Smooth muscle cell (in vitro differentiated cells): Measurements from ENCODE around the gene MUC2. TPM values are rescaled to one million over a fixed set of nuclear protein-coding genes. Genes with fewer than 3 reads are reported as not detected.
"Not testable (repeated sequence)": the region's sequence is repeated elsewhere in the genome, so short reads cannot be mapped to it uniquely, and the experiment has no call there.

Source experiments
- DNase-seq: peaks from one replicate; lab custom pipeline; 2025; ENCODE audit not compliant: unreplicated experiment; lab: John Stamatoyannopoulos, UW
- H2AFZ ChIP-seq: fragments of 200-600 bp; sonication (generic); 2 replicates; pipeline ENCODE4 v1.6.0; 2016; ENCODE audit warnings: antibody characterized with exemption, low read depth, mild to moderate bottlenecking
- H3F3A ChIP-seq: fragments of 200-600 bp; sonication (generic); 2 replicates; pipeline ENCODE4 v1.6.0; 2017; ENCODE audit warnings: antibody characterized with exemption, low read depth
- H3K27ac ChIP-seq: fragments of 200-600 bp; sonication (generic); 2 replicates; pipeline ENCODE4 v1.5.1; 2016; ENCODE audit warnings: low read depth, mild to moderate bottlenecking
- H3K27me3 ChIP-seq: fragments of 200-600 bp; sonication (generic); 2 replicates; pipeline ENCODE4 v1.6.1; 2016; ENCODE audit warnings: low read depth, mild to moderate bottlenecking
- H3K36me3 ChIP-seq: fragments of 200-600 bp; sonication (generic); 2 replicates; pipeline ENCODE4 v1.5.1; 2016; ENCODE audit warnings: low read depth
- H3K4me1 ChIP-seq: fragments of 200-600 bp; sonication (generic); 2 replicates; pipeline ENCODE4 v1.5.1; 2016; ENCODE audit warnings: low read depth
- H3K4me2 ChIP-seq: fragments of 200-600 bp; sonication (generic); 2 replicates; pipeline ENCODE4 v1.6.0; 2016; ENCODE audit warnings: mild to moderate bottlenecking
- H3K4me3 ChIP-seq: fragments of 200-600 bp; sonication (generic); 2 replicates; pipeline ENCODE4 v1.5.1; 2016; ENCODE audit warnings: mild to moderate bottlenecking
- H3K79me2 ChIP-seq: fragments of 200-600 bp; sonication (generic); 2 replicates; pipeline ENCODE4 v1.6.0; 2016; ENCODE audit warnings: low read depth, mild to moderate bottlenecking
- H3K9ac ChIP-seq: fragments of 200-600 bp; sonication (generic); 2 replicates; pipeline ENCODE4 v1.6.0; 2016; ENCODE audit warnings: low read depth
- H3K9me3 ChIP-seq: fragments of 200-600 bp; sonication (generic); replicated peaks from 2 replicates; pipeline ENCODE4 v1.5.1; 2016; ENCODE audit warnings: low read depth
- H4K20me1 ChIP-seq: fragments of 200-600 bp; sonication (generic); 2 replicates; pipeline ENCODE4 v1.6.0; 2016; ENCODE audit warnings: low read depth
- CTCF ChIP-seq: fragments of 200-600 bp; sonication (generic); IDR thresholded peaks from 2 replicates; pipeline ENCODE4 v1.5.1; 2017; ENCODE audit warnings: borderline replicate concordance, mild to moderate bottlenecking, antibody characterized with exemption; ENCODE audit not compliant: insufficient read depth, poor library complexity, severe bottlenecking
- WGBS: methylation state at CpG from one replicate; pipeline ENCODE4 v1.1.7; 2016; ENCODE audit warnings: low lambda C conversion rate; 5-methylcytosine and 5-hydroxymethylcytosine counted together
- polyA plus RNA-seq: library from polyadenylated mRNA; unstranded; fragments of >200 nt; fragmentation: Nextera tagmentation; extraction: Ambion mirVana; gene quantifications from 2 replicates; pipeline ENCODE4 v1.2.1, GENCODE V29; 2016
- total RNA-seq: library from RNA; depleted of rRNA; stranded (reverse); fragments of >200 nt; gene quantifications from 2 replicates; pipeline ENCODE4 v1.2.3, GENCODE V29; 2014

MUC2 gene
- total and polyA plus RNA-seq, 2 experiments from 2014 or later = not detected

- Histone ChIP-seq H3K36me3 (no peaks in the 10 kb centered on the region), H3K27me3 (no peaks in the 10 kb centered on the region), H3K4me1 (no peaks in the 10 kb centered on the region), H3K79me2 (no peaks in the 10 kb centered on the region), H3K9me3 (no peaks in the 10 kb centered on the region), H3K4me2 (no peak overlapping the region), H3K27ac (no peak overlapping the region), H3K9ac (no peak overlapping the region), H2AFZ (no peak overlapping the region), H4K20me1 (no peaks in the 10 kb centered on the region), H3K4me3 (no peak overlapping the region), H3F3A (no peaks in the 10 kb centered on the region)
- 82% methylated on average over 33 of the region's 36 CpGs for WGBS
- no peak for TF ChIP-seq CTCF
- DNase-seq = no peak
These were observed 38.9 kb downstream of the MUC2 start for GRCh38 chr11:1113405-1114201.

GRCh38 chr11:1115292-1115691, 40.6 kb downstream of the MUC2 start:
- H3K9ac ChIP-seq, H3K9me3 ChIP-seq, H3K4me3 ChIP-seq, H4K20me1 ChIP-seq, H3K27ac ChIP-seq, H3K4me2 ChIP-seq, H2AFZ ChIP-seq, DNase-seq, H3K27me3 ChIP-seq, H3K79me2 ChIP-seq, H3K36me3 ChIP-seq, H3K4me1 ChIP-seq, H3F3A ChIP-seq: not testable (repeated sequence)
- WGBS = 87% methylated on average over 6 of the region's 6 CpGs

GRCh38 chr11:1116104-1116503, 41.4 kb downstream of the MUC2 start:
- 90% methylated on average over 12 of the region's 12 CpGs for WGBS
- H3K79me2 ChIP-seq = no peaks in the 10 kb centered on the region
- no peak for DNase-seq

More at GRCh38 chr11:1116104-1116503, 41.4 kb downstream of the MUC2 start:
- no peaks in the 10 kb centered on the region for H4K20me1 ChIP-seq
- H3K4me2 ChIP-seq = no peak overlapping the region
- H3K27ac ChIP-seq = no peak overlapping the region
- no peaks in the 10 kb centered on the region for H3F3A ChIP-seq
- no peaks in the 10 kb centered on the region for H3K27me3 ChIP-seq
- TF ChIP-seq CTCF = no peak
- no peaks in the 10 kb centered on the region for H3K36me3 ChIP-seq
- H3K4me3 ChIP-seq = no peak overlapping the region
- H2AFZ ChIP-seq = no peak overlapping the region
- H3K9ac ChIP-seq = no peak overlapping the region
- H3K9me3 ChIP-seq = no peaks in the 10 kb centered on the region
- H3K4me1 ChIP-seq = no peaks in the 10 kb centered on the region
